HepG2 (cell line): ENCODE data around the gene TIFAB. TPM values are rescaled to one million over a fixed set of nuclear protein-coding genes. Genes with fewer than 3 reads are reported as not detected.

Source experiments
- CREM ChIP-seq, 2 experiments: sonication (generic) in 1 of 2; formaldehyde crosslinking in 1 of 2; IDR thresholded peaks; 2 replicates each; pipeline versions ENCODE4 v1.4.0 to v1.6.1; 2016 to 2020; ENCODE audit warnings: antibody characterized with exemption in 1 of 2, mild to moderate bottlenecking in 1 of 2, missing genetic modification reagents in 1 of 2
- HES4 ChIP-seq: sonication (generic); formaldehyde crosslinking; IDR thresholded peaks from 2 replicates; pipeline ENCODE4 v1.9.0; 2021; ENCODE audit warnings: mild to moderate bottlenecking, missing genetic modification reagents, borderline replicate concordance
- MIXL1 ChIP-seq: IDR thresholded peaks from 2 replicates; pipeline ENCODE4 v1.6.1; 2016
- PHB2 ChIP-seq: fragments of 450-650 bp; IDR thresholded peaks from 2 replicates; pipeline ENCODE4 v1.6.1; 2018; ENCODE audit not compliant: partially characterized antibody
- SALL1 ChIP-seq: sonication (generic); formaldehyde crosslinking; IDR thresholded peaks from 2 replicates; pipeline ENCODE4 v1.8.0; 2022; ENCODE audit warnings: mild to moderate bottlenecking, missing genetic modification reagents
- STAG1 ChIP-seq: sonication (generic); formaldehyde crosslinking; IDR thresholded peaks from 2 replicates; pipeline ENCODE4 v1.4.0; 2020; ENCODE audit warnings: missing genetic modification reagents
- TGIF2 ChIP-seq: IDR thresholded peaks from 2 replicates; pipeline ENCODE4 v1.6.1; 2016; ENCODE audit warnings: control low read depth, missing compliant biosample characterization
- ZBTB8A ChIP-seq: sonication (generic); formaldehyde crosslinking; IDR thresholded peaks from 2 replicates; pipeline ENCODE4 v1.4.0; 2020; ENCODE audit warnings: mild to moderate bottlenecking, low read depth, missing genetic modification reagents, borderline replicate concordance
- ZC3H13 ChIP-seq: sonication (generic); formaldehyde crosslinking; IDR thresholded peaks from 2 replicates; pipeline ENCODE4 v1.8.1; 2023; ENCODE audit warnings: mild to moderate bottlenecking, missing genetic modification reagents, moderate library complexity
- ZFYVE20 ChIP-seq: sonication (generic); formaldehyde crosslinking; IDR thresholded peaks from 2 replicates; pipeline ENCODE4 v1.8.0; 2023; ENCODE audit warnings: low read depth, mild to moderate bottlenecking, moderate library complexity, missing genetic modification reagents, borderline replicate concordance
- ZNF605 ChIP-seq: sonication (generic); formaldehyde crosslinking; IDR thresholded peaks from 2 replicates; pipeline ENCODE4 v1.8.0; 2022; ENCODE audit warnings: mild to moderate bottlenecking, missing genetic modification reagents
- ZSCAN21 ChIP-seq: sonication (generic); formaldehyde crosslinking; IDR thresholded peaks from 2 replicates; pipeline ENCODE4 v1.8.0; 2022; ENCODE audit warnings: mild to moderate bottlenecking, missing genetic modification reagents, moderate library complexity, borderline replicate concordance
- ZSCAN31 ChIP-seq: sonication (generic); formaldehyde crosslinking; IDR thresholded peaks from 2 replicates; pipeline ENCODE4 v1.5.0; 2020; ENCODE audit warnings: low read depth, mild to moderate bottlenecking, missing genetic modification reagents
- polyA plus RNA-seq, 8 experiments: library from polyadenylated mRNA; depleted of rRNA in 3 of 8; stranded (reverse) in 7 of 8; unstranded in 1 of 8; fragments of >200 nt; fragmentation: Illumina TruSeq in 4 of 8; extraction: Trizol in 4 of 8; gene quantifications; 2 replicates each; pipeline versions ENCODE4 v1.2.1 to v1.2.3, GENCODE V29; 2011 to 2016; ENCODE audit warnings: low read depth in 4 of 8, missing spikeins in 1 of 8, mixed read lengths in 1 of 8; ENCODE audit not compliant: insufficient read depth in 1 of 8
- total RNA-seq, 5 experiments: library from RNA; depleted of rRNA; stranded (reverse); fragments of >200 nt; fragmentation: Illumina TruSeq; extraction: Trizol; gene quantifications; 2 replicates each; pipeline ENCODE4 v1.2.3, GENCODE V29; 2016; ENCODE audit warnings: low read depth in 1 of 5
- TF ChIP-seq, protein P1 (sequence below): IDR thresholded peaks from 2 replicates; pipeline ENCODE4 v1.6.1; 2016; ENCODE audit warnings: mild to moderate bottlenecking
- TF ChIP-seq, protein P2 (sequence below): sonication (generic); formaldehyde crosslinking; IDR thresholded peaks from 2 replicates; pipeline ENCODE4 v1.4.0; 2020; ENCODE audit warnings: missing genetic modification reagents, borderline replicate concordance
- TF ChIP-seq, protein P3 (sequence below): sonication (generic); formaldehyde crosslinking; IDR thresholded peaks from 2 replicates; pipeline ENCODE4 v1.5.1; 2020; ENCODE audit warnings: missing genetic modification reagents, mild to moderate bottlenecking, borderline replicate concordance
- TF ChIP-seq, protein P4 (sequence below): sonication (generic); formaldehyde crosslinking; IDR thresholded peaks from 2 replicates; pipeline ENCODE4 v1.8.1; 2023; ENCODE audit warnings: mild to moderate bottlenecking, missing genetic modification reagents
- TF ChIP-seq, protein P5 (sequence below): sonication (generic); formaldehyde crosslinking; IDR thresholded peaks from 2 replicates; pipeline ENCODE4 v1.8.1; 2023; ENCODE audit warnings: mild to moderate bottlenecking, missing genetic modification reagents

The TIFAB gene
- total and polyA plus RNA-seq, 2 of the 13 experiments (the other 11 are each of a cell fraction or from before 2014, with no cell fraction given): not detected

DNA sequence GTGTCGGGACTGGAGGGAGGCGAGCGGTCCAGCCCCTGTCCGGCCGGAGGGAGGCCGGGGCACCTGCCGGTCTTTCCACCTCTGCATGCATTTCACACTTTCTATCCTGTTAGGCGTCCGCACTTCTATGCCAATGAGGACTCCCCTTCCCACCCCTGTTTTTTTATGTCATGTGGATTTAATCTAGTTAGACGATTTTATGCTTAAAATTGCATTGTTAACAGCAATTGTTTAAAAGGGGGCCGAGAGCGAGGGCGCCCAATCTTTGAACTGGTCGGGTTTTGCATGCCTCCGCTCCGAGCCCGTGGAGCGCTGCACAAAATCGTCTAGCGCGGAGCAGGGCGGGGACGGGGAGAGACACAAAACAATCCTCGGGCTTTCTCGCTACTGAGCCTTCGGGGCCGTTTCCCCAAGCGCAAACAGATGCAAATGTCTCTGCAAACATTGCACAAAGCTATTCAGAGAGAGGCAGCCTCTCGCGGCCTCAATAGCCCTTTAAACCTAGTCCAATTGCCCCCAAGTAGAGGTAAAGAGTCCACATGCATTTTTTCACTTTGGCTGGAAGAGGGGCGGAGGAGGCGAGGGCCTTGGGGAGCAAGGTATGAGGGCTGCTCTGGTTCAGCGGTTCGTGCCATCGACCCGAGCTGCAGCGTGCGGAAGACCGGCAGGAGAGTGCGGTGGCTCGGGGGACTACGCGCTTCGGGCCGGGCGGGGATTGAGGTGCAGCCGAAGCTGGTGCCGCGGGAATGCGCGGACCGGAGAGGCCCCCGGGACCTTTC is 37.5 kb upstream of the TIFAB start (continued):
- TF ChIP-seq, protein P1, sequence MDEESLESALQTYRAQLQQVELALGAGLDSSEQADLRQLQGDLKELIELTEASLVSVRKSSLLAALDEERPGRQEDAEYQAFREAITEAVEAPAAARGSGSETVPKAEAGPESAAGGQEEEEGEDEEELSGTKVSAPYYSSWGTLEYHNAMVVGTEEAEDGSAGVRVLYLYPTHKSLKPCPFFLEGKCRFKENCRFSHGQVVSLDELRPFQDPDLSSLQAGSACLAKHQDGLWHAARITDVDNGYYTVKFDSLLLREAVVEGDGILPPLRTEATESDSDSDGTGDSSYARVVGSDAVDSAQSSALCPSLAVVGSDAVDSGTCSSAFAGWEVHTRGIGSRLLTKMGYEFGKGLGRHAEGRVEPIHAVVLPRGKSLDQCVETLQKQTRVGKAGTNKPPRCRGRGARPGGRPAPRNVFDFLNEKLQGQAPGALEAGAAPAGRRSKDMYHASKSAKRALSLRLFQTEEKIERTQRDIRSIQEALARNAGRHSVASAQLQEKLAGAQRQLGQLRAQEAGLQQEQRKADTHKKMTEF: no peak
- TF ChIP-seq ZSCAN21 (CRISPR knock-in tag) (no peak), ZFYVE20 (no peak), STAG1 (CRISPR knock-in tag) (no peak), TGIF2 (CRISPR knock-in tag) (no peak), PHB2 (no peak), ZSCAN31 (CRISPR knock-in tag) (no peak), ZBTB8A (no peak), ZNF605 (no peak; the same call in 1 of the 2 replicates), MIXL1 (CRISPR knock-in tag) (no peak), ZC3H13 (CRISPR knock-in tag) (no peak), CREM (IDR thresholded peaks at IDR 0.05) (peak; percentile 55; the same call in 1 of the 2 replicates), CREM (CRISPR knock-in tag; IDR thresholded peaks at IDR 0.05) (no peak), HES4 (CRISPR knock-in tag) (no peak), SALL1 (peak; percentile 71)
- TF ChIP-seq, protein P2, sequence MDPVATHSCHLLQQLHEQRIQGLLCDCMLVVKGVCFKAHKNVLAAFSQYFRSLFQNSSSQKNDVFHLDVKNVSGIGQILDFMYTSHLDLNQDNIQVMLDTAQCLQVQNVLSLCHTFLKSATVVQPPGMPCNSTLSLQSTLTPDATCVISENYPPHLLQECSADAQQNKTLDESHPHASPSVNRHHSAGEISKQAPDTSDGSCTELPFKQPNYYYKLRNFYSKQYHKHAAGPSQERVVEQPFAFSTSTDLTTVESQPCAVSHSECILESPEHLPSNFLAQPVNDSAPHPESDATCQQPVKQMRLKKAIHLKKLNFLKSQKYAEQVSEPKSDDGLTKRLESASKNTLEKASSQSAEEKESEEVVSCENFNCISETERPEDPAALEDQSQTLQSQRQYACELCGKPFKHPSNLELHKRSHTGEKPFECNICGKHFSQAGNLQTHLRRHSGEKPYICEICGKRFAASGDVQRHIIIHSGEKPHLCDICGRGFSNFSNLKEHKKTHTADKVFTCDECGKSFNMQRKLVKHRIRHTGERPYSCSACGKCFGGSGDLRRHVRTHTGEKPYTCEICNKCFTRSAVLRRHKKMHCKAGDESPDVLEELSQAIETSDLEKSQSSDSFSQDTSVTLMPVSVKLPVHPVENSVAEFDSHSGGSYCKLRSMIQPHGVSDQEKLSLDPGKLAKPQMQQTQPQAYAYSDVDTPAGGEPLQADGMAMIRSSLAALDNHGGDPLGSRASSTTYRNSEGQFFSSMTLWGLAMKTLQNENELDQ (CRISPR knock-in tag): no peak
- TF ChIP-seq, protein P3, sequence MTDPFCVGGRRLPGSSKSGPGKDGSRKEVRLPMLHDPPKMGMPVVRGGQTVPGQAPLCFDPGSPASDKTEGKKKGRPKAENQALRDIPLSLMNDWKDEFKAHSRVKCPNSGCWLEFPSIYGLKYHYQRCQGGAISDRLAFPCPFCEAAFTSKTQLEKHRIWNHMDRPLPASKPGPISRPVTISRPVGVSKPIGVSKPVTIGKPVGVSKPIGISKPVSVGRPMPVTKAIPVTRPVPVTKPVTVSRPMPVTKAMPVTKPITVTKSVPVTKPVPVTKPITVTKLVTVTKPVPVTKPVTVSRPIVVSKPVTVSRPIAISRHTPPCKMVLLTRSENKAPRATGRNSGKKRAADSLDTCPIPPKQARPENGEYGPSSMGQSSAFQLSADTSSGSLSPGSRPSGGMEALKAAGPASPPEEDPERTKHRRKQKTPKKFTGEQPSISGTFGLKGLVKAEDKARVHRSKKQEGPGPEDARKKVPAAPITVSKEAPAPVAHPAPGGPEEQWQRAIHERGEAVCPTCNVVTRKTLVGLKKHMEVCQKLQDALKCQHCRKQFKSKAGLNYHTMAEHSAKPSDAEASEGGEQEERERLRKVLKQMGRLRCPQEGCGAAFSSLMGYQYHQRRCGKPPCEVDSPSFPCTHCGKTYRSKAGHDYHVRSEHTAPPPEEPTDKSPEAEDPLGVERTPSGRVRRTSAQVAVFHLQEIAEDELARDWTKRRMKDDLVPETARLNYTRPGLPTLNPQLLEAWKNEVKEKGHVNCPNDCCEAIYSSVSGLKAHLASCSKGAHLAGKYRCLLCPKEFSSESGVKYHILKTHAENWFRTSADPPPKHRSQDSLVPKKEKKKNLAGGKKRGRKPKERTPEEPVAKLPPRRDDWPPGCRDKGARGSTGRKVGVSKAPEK (CRISPR knock-in tag): 0 out of 2 replicates have a peak, but pooled peaks have one; percentile 29
- TF ChIP-seq, protein P4, sequence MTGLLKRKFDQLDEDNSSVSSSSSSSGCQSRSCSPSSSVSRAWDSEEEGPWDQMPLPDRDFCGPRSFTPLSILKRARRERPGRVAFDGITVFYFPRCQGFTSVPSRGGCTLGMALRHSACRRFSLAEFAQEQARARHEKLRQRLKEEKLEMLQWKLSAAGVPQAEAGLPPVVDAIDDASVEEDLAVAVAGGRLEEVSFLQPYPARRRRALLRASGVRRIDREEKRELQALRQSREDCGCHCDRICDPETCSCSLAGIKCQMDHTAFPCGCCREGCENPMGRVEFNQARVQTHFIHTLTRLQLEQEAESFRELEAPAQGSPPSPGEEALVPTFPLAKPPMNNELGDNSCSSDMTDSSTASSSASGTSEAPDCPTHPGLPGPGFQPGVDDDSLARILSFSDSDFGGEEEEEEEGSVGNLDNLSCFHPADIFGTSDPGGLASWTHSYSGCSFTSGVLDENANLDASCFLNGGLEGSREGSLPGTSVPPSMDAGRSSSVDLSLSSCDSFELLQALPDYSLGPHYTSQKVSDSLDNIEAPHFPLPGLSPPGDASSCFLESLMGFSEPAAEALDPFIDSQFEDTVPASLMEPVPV (CRISPR knock-in tag): peak; percentile 59; the same call in 1 of the 2 replicates
- TF ChIP-seq, protein P5, sequence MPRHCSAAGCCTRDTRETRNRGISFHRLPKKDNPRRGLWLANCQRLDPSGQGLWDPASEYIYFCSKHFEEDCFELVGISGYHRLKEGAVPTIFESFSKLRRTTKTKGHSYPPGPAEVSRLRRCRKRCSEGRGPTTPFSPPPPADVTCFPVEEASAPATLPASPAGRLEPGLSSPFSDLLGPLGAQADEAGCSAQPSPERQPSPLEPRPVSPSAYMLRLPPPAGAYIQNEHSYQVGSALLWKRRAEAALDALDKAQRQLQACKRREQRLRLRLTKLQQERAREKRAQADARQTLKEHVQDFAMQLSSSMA (CRISPR knock-in tag): no peak
